GM10248 (cell line): ENCODE measurements around the gene MUSK.
"Not testable (repeated sequence)": the region's sequence is repeated elsewhere in the genome, so short reads cannot be mapped to it uniquely, and the experiment has no call there.

ENCODE experiments used
- CTCF ChIA-PET: fragments of 300-600 bp; sonication (Branson Sonifier 250); formaldehyde crosslinking; extraction: SDS; loops from one replicate; lab custom pipeline; 2021; ENCODE audit warnings: antibody characterized with exemption; lab: Yijun Ruan, JAX
- POLR2A ChIA-PET: fragments of 350-650 bp; sonication (Branson Sonifier 250); formaldehyde crosslinking; extraction: SDS; loops from one replicate; lab custom pipeline; 2020; ENCODE audit warnings: antibody characterized with exemption; lab: Yijun Ruan, JAX
- DNase-seq: peaks from one replicate; pipeline ENCODE4 v3.0.0; 2012; ENCODE audit errors: extremely low spot score
- TF ChIP-seq, protein P1 (sequence below): IDR thresholded peaks from 2 replicates; pipeline ENCODE4 v1.5.1; 2012; ENCODE audit warnings: mild to moderate bottlenecking, low read depth; ENCODE audit errors: extremely low read depth, missing control alignments, control extremely low read depth

MUSK gene

DNA sequence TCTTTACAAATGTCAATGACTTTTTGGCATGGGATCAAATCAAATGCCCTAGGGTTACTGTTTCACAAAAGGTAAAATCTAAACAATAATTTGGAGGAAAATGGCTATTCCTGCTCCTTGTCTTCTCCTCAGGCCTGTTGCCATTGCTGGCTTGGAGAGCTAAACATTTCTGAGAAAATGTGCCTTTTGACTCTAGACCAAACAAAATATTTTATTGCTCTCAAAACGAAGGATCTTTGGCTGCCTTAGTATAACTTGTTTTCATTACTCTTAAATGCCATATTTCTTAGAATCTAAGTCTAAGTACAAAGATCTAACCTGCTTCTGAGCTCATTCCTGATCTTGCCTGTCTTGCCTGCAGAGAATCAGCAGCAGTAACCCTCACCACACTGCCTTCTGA lies 116.6 kb downstream of the MUSK start:
- POLR2A ChIA-PET, result no interaction called here
- CTCF ChIA-PET, result interaction anchor here (1.4 to 1.6 kb wide), 2 partner anchors 27 to 40 kb away, joined by 3 to 4 read pairs; no protein-coding TSS in a partner anchor
- TF ChIP-seq, protein P1, sequence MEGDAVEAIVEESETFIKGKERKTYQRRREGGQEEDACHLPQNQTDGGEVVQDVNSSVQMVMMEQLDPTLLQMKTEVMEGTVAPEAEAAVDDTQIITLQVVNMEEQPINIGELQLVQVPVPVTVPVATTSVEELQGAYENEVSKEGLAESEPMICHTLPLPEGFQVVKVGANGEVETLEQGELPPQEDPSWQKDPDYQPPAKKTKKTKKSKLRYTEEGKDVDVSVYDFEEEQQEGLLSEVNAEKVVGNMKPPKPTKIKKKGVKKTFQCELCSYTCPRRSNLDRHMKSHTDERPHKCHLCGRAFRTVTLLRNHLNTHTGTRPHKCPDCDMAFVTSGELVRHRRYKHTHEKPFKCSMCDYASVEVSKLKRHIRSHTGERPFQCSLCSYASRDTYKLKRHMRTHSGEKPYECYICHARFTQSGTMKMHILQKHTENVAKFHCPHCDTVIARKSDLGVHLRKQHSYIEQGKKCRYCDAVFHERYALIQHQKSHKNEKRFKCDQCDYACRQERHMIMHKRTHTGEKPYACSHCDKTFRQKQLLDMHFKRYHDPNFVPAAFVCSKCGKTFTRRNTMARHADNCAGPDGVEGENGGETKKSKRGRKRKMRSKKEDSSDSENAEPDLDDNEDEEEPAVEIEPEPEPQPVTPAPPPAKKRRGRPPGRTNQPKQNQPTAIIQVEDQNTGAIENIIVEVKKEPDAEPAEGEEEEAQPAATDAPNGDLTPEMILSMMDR, result no peak
- no peak for DNase-seq

DNA sequence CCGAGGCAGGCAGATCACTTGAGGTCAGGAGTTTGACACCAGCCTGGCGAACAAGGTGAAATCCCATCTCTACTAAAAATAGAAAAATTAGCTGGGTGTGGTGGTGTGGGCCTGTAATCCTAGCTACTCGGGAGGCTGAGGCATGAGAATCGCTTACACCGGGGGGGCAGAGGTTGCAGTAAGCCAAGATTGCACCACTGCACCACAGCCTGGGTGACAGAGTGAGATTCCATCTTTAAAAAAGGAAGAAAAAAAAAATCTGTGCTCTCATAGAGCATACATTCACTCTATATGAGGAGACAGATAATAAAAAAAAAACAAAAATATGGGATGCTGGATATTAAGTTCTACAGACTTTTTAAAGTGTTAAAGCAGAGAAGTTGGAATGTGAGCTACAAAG lies 119.8 kb downstream of the MUSK start:
- POLR2A ChIA-PET, DNase-seq, CTCF ChIA-PET: not testable (repeated sequence)

DNA sequence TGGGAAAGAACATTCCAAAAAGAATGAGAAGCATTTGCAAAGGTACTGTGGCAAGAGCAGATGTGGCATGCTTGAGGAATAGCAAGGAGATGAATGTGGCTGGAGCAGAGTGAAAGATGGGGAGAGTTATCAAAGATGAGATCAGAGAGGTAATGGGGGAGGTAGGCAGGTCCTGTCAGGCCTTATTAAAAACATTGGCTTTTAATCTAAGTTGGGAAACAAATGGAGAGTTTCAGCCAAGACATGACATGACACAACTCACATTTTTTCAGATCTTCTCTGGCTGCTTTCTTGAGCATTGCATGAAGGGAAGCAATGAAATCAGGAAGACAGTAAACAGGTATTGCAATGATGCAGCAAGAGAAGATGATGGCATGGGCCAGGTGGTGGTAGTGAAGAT lies 120.3 kb downstream of the MUSK start:
- CTCF ChIA-PET, result no interaction called here
- POLR2A ChIA-PET, result no interaction called here
- DNase-seq, result no peak
- TF ChIP-seq, protein P1, result no peak

DNA sequence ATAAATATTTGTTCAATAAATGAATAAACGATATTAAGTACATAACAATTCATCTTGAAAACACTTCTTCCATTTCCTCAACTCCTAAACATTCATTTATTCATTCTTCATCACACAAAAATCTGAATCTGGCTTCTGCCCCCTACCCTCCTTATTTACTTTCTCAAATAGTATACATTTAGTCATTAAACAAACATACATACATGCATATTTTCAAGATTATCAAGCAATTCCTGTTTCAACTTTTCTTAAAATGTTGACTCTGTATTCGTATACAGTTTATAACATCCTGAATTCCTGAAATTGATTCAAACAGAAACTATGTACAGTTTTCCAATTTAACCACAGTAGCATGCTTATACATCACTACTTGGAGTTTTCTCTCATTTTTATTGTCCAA lies 129.0 kb downstream of the MUSK start:
- TF ChIP-seq, protein P1, result no peak
- CTCF ChIA-PET, result no interaction called here
- POLR2A ChIA-PET, result no interaction called here
- DNase-seq, result no peak

DNA sequence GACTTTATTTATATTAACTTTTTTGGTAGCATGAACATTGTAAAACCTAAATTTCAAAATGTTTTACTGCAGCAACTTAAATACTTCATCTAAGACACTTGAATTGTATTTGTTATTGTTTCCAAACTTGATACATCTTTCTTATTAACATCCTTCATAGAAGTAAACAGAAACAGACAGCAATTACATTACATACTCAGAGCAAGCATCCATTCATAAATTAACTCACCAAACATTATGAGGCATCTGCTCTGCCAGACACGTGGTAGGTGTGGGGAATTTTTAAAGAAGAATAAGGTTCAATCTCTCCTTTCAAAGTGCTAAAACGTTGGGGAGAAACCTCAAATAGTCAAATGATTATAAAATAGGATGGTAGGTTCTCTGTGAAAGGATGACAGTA lies 130.8 kb downstream of the MUSK start:
- TF ChIP-seq, protein P1, result no peak
- DNase-seq, result no peak
- ChIA-PET CTCF (no interaction called here), POLR2A (no interaction called here)

DNA sequence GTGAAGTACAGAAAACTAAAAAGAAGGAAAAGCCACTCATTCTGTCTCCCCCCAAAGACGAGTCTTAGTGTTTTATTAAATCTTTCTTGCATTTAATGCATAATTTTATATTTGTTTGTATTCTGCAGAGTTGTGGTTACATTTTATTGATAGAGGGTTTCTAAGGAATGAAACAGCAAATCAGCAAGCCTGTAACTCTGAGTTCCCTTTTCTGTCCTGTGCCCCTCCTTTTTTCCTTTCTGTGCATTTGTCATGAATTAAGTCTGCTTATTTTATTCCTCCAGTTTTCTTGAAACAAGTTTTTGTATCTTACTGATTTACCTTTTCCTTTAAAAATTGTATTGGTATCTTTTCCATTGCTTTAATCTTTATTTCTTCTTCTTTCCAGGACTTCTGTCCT lies 132.8 kb downstream of the MUSK start:
- no peak for DNase-seq
- CTCF ChIA-PET, result no interaction called here
- TF ChIP-seq, protein P1, result no peak
- POLR2A ChIA-PET, result no interaction called here

DNA sequence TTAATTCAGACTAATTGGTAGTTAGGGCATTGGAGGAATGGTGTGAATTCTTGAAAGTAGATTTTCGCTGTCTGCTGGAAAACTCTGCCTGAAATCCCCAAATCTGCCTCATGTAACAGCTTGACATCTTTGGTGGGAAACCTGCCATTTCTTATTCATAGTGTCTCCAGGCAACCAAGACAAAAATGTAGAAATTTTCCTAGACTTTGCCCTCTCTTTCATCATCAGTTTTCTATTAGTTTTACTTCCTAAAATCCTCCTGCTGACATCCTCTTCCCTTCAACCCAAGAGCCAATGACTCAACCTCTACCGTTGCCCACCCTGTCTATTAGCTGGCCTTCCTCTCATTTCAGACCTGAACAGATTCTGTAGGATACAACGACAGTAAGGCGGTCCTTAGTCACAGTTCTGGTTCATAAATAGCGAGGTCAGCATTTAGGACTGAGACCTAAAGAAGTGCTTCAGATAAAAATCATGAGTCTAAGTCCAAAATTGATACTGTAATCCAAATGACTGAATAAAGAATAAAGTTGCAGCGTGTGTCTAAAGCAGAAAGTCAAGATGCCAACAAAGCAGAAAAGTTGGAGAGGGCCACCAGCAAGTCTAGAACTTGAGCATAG lies 133.9 kb downstream of the MUSK start:
- ChIA-PET CTCF (no interaction called here), POLR2A (no interaction called here)
- no peak for DNase-seq
- TF ChIP-seq, protein P1, result no peak
